Esophagus muscularis mucosa (tissue), 4 donors: ENCODE results near the gene KCNG4. TPM values are rescaled to one million over a fixed set of nuclear protein-coding genes. Genes with fewer than 3 reads are reported as not detected.

ENCODE experiments used
- DNase-seq: peaks from one replicate; pipeline ENCODE4 v3.0.0-alpha.2; 2017; ENCODE audit errors: extremely low spot score
- H3K27ac ChIP-seq, 4 donors: fragments of 200-600 bp; sonication (generic); replicated peaks in 1 of 4; 1 replicate in 3 of 4; 2 replicates in 1 of 4; pipeline ENCODE4 v1.5.1; 2016 to 2019; ENCODE audit warnings: mild to moderate bottlenecking in 1 of 4
- H3K27me3 ChIP-seq, 4 donors: fragments of 200-600 bp; sonication (generic); one replicate each; pipeline versions ENCODE4 v1.5.1 to v1.6.0; 2016 to 2019
- H3K36me3 ChIP-seq, 4 donors: fragments of 200-600 bp; sonication (generic); one replicate each; pipeline ENCODE4 v1.5.1; 2016 to 2019
- H3K4me1 ChIP-seq, 4 donors: fragments of 200-600 bp; sonication (generic); one replicate each; pipeline ENCODE4 v1.5.1; 2016 to 2019
- H3K4me3 ChIP-seq, 4 donors: fragments of 200-600 bp; sonication (generic); 1 replicate in 2 of 4; 2 replicates in 2 of 4; pipeline ENCODE4 v1.5.1; 2016 to 2019; ENCODE audit warnings: mild to moderate bottlenecking in 4 of 4, moderate library complexity in 1 of 4
- H3K9me3 ChIP-seq, 4 donors: fragments of 200-600 bp; sonication (generic); 1 replicate in 3 of 4; 2 replicates in 1 of 4; pipeline ENCODE4 v1.5.1; 2016 to 2019
- EP300 ChIP-seq: sonication (generic); formaldehyde crosslinking; IDR thresholded peaks from one replicate; pipeline ENCODE4 v1.6.1; 2017; ENCODE audit warnings: antibody characterized with exemption
- POLR2A ChIP-seq: fragments of 450-650 bp; IDR thresholded peaks from one replicate; pipeline ENCODE4 v1.6.1; 2017; ENCODE audit warnings: antibody characterized with exemption, moderate library complexity, mild to moderate bottlenecking, low read depth
- POLR2AphosphoS5 ChIP-seq, 2 donors: sonication (generic); formaldehyde crosslinking; IDR thresholded peaks; one replicate each; pipeline ENCODE4 v1.6.1; 2017; ENCODE audit warnings: antibody characterized with exemption in 2 of 2
- WGBS: methylation state at CpG from one replicate; pipeline ENCODE4 v1.1.5; 2018; 5-methylcytosine and 5-hydroxymethylcytosine counted together
- intact Hi-C: fragments of 100-400 bp; cut with DNase I; formaldehyde crosslinking; loops from one replicate; pipeline ENCODE4 v1.15.1; 2023
- total RNA-seq, 4 donors: library from RNA; depleted of rRNA; stranded (reverse); fragments of >200 nt; gene quantifications; one replicate each; pipeline versions ENCODE4 v1.1.0 to v1.2.1, GENCODE V29; 2016
- TF ChIP-seq, protein P1 (sequence below), 3 experiments: fragments of 200-600 bp in 2 of 3; fragments of 450-650 bp in 1 of 3; sonication (generic) in 2 of 3; IDR thresholded peaks; one replicate each; pipeline ENCODE4 v1.5.1; 2017 to 2019; ENCODE audit warnings: antibody characterized with exemption in 3 of 3, mild to moderate bottlenecking in 2 of 3, moderate library complexity in 1 of 3

KCNG4 gene
- total RNA-seq, 4 donors from 2014 or later: not detected

GRCh38 chr16:84262939-84263338, 23.1 kb upstream of the KCNG4 start:
- Histone ChIP-seq H3K27me3 (peaks cover 0 to 46% (median 0%) of the 10 kb centered on the region in 4 donors), H3K27ac (no peak overlapping the region), H3K36me3 (no peaks in the 10 kb centered on the region), H3K9me3 (no peaks in the 10 kb centered on the region), H3K4me3 (no peak overlapping the region), H3K4me1 (no peaks in the 10 kb centered on the region)
- WGBS: 96% methylated on average over 3 of the region's 3 CpGs
- TF ChIP-seq EP300: no peak
- TF ChIP-seq POLR2A: no peak
- TF ChIP-seq, protein P1, sequence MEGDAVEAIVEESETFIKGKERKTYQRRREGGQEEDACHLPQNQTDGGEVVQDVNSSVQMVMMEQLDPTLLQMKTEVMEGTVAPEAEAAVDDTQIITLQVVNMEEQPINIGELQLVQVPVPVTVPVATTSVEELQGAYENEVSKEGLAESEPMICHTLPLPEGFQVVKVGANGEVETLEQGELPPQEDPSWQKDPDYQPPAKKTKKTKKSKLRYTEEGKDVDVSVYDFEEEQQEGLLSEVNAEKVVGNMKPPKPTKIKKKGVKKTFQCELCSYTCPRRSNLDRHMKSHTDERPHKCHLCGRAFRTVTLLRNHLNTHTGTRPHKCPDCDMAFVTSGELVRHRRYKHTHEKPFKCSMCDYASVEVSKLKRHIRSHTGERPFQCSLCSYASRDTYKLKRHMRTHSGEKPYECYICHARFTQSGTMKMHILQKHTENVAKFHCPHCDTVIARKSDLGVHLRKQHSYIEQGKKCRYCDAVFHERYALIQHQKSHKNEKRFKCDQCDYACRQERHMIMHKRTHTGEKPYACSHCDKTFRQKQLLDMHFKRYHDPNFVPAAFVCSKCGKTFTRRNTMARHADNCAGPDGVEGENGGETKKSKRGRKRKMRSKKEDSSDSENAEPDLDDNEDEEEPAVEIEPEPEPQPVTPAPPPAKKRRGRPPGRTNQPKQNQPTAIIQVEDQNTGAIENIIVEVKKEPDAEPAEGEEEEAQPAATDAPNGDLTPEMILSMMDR (IDR thresholded peaks at IDR 0.05): no peak
- TF ChIP-seq POLR2AphosphoS5 (IDR thresholded peaks at IDR 0.05): no peak
- intact Hi-C loops: no loop called here
- no peak for DNase-seq

DNA sequence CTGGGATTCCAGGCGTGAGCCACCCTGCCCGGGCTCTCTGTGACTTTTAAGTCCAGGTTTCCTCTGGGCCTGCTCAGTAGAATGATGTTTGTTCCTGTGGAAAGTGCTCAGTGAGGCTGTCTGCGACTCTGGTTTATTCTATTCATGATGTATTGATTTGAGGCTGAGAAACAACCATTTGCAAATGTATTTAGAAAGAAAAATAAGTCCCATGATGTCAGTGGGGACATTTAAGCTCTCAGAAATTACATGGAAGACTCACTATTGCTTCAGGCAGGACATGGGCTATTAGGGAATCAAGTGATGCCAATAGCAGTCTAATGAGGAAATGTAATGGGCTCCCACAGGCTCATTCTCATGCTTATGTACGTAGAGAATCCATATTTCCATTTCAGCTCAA, 22.2 kb upstream of the KCNG4 start:
- DNase-seq: no peak
- Histone ChIP-seq H3K36me3 (no peaks in the 10 kb centered on the region), H3K9me3 (no peaks in the 10 kb centered on the region), H3K4me3 (no peak overlapping the region), H3K4me1 (no peaks in the 10 kb centered on the region), H3K27ac (no peak overlapping the region), H3K27me3 (peaks cover 0 to 54% (median 0%) of the 10 kb centered on the region in 4 donors)
- TF ChIP-seq POLR2A (no peak), EP300 (no peak), POLR2AphosphoS5 (IDR thresholded peaks at IDR 0.05) (no peak)
- TF ChIP-seq, protein P1 (IDR thresholded peaks at IDR 0.05): no peak
- WGBS: 91% methylated on average over 4 of the region's 4 CpGs
- intact Hi-C loops: no loop called here

- Histone ChIP-seq H3K9me3 (no peaks in the 10 kb centered on the region), H3K36me3 (no peaks in the 10 kb centered on the region), H3K27ac (no peak overlapping the region), H3K4me1 (no peaks in the 10 kb centered on the region), H3K4me3 (no peak overlapping the region), H3K27me3 (peaks cover 0 to 54% (median 0%) of the 10 kb centered on the region in 4 donors)
- WGBS: 88% methylated on average over 23 of the region's 23 CpGs
- DNase-seq: no peak
- intact Hi-C loops: no loop called here
- TF ChIP-seq POLR2AphosphoS5 (IDR thresholded peaks at IDR 0.05): no peak
- TF ChIP-seq EP300: no peak
- TF ChIP-seq POLR2A: no peak
- TF ChIP-seq, protein P1 (IDR thresholded peaks at IDR 0.05): no peak
Observed at GRCh38 chr16:84260766-84261554, 21.1 kb upstream of the KCNG4 start.

DNA sequence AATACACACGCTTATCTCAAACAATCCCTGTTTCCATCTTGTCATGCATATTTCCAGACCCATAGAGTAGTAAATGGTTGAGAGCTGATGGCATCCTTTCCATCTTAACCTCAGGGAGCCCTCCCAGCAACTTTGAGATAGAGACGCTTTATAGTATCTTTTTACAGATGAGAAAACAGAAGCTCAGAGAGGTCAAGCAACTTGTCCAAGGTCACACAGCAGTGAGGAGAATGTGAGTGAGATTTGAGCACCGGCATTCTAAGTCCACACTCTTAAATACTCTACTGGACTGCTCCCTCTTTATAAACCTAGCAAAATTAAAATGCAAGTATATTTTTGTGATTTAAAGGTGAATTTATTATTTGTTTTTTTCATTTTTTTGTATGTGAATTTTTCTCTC, 19.9 kb upstream of the KCNG4 start:
- Histone ChIP-seq H3K4me3 (no peak overlapping the region), H3K27me3 (peaks cover 0 to 54% (median 0%) of the 10 kb centered on the region in 4 donors), H3K36me3 (no peaks in the 10 kb centered on the region), H3K4me1 (no peaks in the 10 kb centered on the region), H3K9me3 (peaks cover 0 to 9% (median 3%) of the 10 kb centered on the region in 4 donors), H3K27ac (no peak overlapping the region)
- 91% methylated on average over 3 of the region's 3 CpGs for WGBS
- intact Hi-C loops: no loop called here
- TF ChIP-seq POLR2A (no peak), POLR2AphosphoS5 (IDR thresholded peaks at IDR 0.05) (no peak), EP300 (no peak)
- TF ChIP-seq, protein P1 (IDR thresholded peaks at IDR 0.05): no peak
- no peak for DNase-seq
